Nephron (organoid): ENCODE data around the gene COMMD8.

Source experiments
- H3K27ac Mint-ChIP-seq, 3 experiments: 2 replicates each; pipeline ENCODE4 v1.8.0; 2020; ENCODE audit warnings: mixed read lengths in 3 of 3, mild to moderate bottlenecking in 2 of 3, moderate library complexity in 1 of 3
- H3K27me3 Mint-ChIP-seq: 2 replicates; pipeline ENCODE4 v1.8.0; 2021; ENCODE audit warnings: low read depth, mild to moderate bottlenecking, moderate library complexity, mixed read lengths
- H3K36me3 Mint-ChIP-seq: 2 replicates; pipeline ENCODE4 v1.8.0; 2020; ENCODE audit warnings: low read depth, mixed read lengths
- H3K4me1 Mint-ChIP-seq: 2 replicates; pipeline ENCODE4 v1.8.0; 2020; ENCODE audit warnings: mixed read lengths
- H3K4me3 Mint-ChIP-seq, 3 experiments: 2 replicates each; pipeline ENCODE4 v1.8.0; 2020; ENCODE audit warnings: mild to moderate bottlenecking in 3 of 3, mixed read lengths in 3 of 3, moderate library complexity in 2 of 3
- H3K9me3 Mint-ChIP-seq: 2 replicates; pipeline ENCODE4 v1.8.0; 2020; ENCODE audit warnings: mixed read lengths
- CTCF ChIP-seq, 3 experiments: fragments of 200-600 bp; sonication (generic); IDR thresholded peaks; one replicate each; pipeline ENCODE4 v1.5.0; 2021; ENCODE audit warnings: antibody characterized with exemption in 3 of 3; ENCODE audit not compliant: unreplicated experiment in 3 of 3

The COMMD8 gene

GRCh38 chr4:47486231-47486673, 22.8 kb upstream of the COMMD8 start:
- Mint-ChIP-seq H3K27ac (peak overlapping the region; percentile 98 to 99 (median 99)), H3K27me3 (no peaks in the 10 kb centered on the region), H3K9me3 (no peaks in the 10 kb centered on the region), H3K4me3 (peak overlapping the region; percentile 90 to 97 (median 94)), H3K36me3 (no peaks in the 10 kb centered on the region), H3K4me1 (peaks cover 17% of the 10 kb centered on the region)
- TF ChIP-seq CTCF (IDR thresholded peaks at IDR 0.05; ENCODE audit: unreplicated experiment in 3 of 3): no peak

- H3K4me3 Mint-ChIP-seq: peak overlapping the region; percentile 90 to 97 (median 94)
Measured at GRCh38 chr4:47485768-47486167, 22.3 kb upstream of the COMMD8 start.

GRCh38 chr4:47485047-47485692, 21.7 kb upstream of the COMMD8 start, which contains the start of gene ATP10D:
ATP10D (plus strand) TSS chr4:47485275; CDS start chr4:47512541, 27,266 bp downstream.
- TF ChIP-seq CTCF (IDR thresholded peaks at IDR 0.05; ENCODE audit: unreplicated experiment in 3 of 3): no peak
- Mint-ChIP-seq H3K9me3 (no peaks in the 10 kb centered on the region), H3K4me1 (peaks cover 13% of the 10 kb centered on the region), H3K36me3 (no peaks in the 10 kb centered on the region), H3K4me3 (peak within 1 kb of the TSS; percentile 90 to 97 (median 94)), H3K27ac (peak within 1 kb of the TSS; percentile 98 to 99 (median 99)), H3K27me3 (no peaks in the 10 kb centered on the region)

More at GRCh38 chr4:47485768-47486167, 22.3 kb upstream of the COMMD8 start:
- TF ChIP-seq CTCF (IDR thresholded peaks at IDR 0.05; ENCODE audit: unreplicated experiment in 3 of 3): no peak
- Mint-ChIP-seq H3K27me3 (no peaks in the 10 kb centered on the region), H3K36me3 (no peaks in the 10 kb centered on the region), H3K9me3 (no peaks in the 10 kb centered on the region), H3K27ac (peak overlapping the region; percentile 98 to 99 (median 99)), H3K4me1 (peaks cover 13% of the 10 kb centered on the region)

- Mint-ChIP-seq H3K36me3 (no peaks in the 10 kb centered on the region), H3K27ac (peak overlapping the region; percentile 98 to 99 (median 99)), H3K4me3 (peak overlapping the region; percentile 60 to 94 (median 82)), H3K9me3 (no peaks in the 10 kb centered on the region), H3K4me1 (peaks cover 13% of the 10 kb centered on the region), H3K27me3 (no peaks in the 10 kb centered on the region)
- no peak for TF ChIP-seq CTCF (IDR thresholded peaks at IDR 0.05; ENCODE audit: unreplicated experiment in 3 of 3)
Measured at GRCh38 chr4:47484168-47484567, 20.7 kb upstream of the COMMD8 start.

GRCh38 chr4:47483745-47484144, 20.2 kb upstream of the COMMD8 start:
- no peaks in the 10 kb centered on the region for H3K27me3 Mint-ChIP-seq
- peaks cover 13% of the 10 kb centered on the region for H3K4me1 Mint-ChIP-seq
- peak overlapping the region; percentile 60 to 94 (median 82) for H3K4me3 Mint-ChIP-seq
- H3K36me3 Mint-ChIP-seq: no peaks in the 10 kb centered on the region
- H3K9me3 Mint-ChIP-seq: no peaks in the 10 kb centered on the region
- peak overlapping the region; percentile 98 to 99 (median 99) for H3K27ac Mint-ChIP-seq
- TF ChIP-seq CTCF (IDR thresholded peaks at IDR 0.05; ENCODE audit: unreplicated experiment in 3 of 3): no peak

GRCh38 chr4:47482326-47482725, 18.8 kb upstream of the COMMD8 start:
- H3K4me1 Mint-ChIP-seq: peaks cover 13% of the 10 kb centered on the region

More at GRCh38 chr4:47482326-47482725, 18.8 kb upstream of the COMMD8 start:
- no peaks in the 10 kb centered on the region for H3K9me3 Mint-ChIP-seq
- H3K4me3 Mint-ChIP-seq: no peak overlapping the region
- no peaks in the 10 kb centered on the region for H3K27me3 Mint-ChIP-seq
- TF ChIP-seq CTCF (IDR thresholded peaks at IDR 0.05; ENCODE audit: unreplicated experiment in 3 of 3): no peak
- H3K27ac Mint-ChIP-seq: no peak overlapping the region
- H3K36me3 Mint-ChIP-seq: no peaks in the 10 kb centered on the region
